ENCODE data around the gene PNKP.

PNKP gene

GRCh38 chr19:49833599-49833998 is 33.8 kb downstream of the PNKP start:
- no peak overlapping the region for H3K18ac ChIP-seq (ENCODE audit: low read depth in 1 of 2, low read length in 2 of 2)
- H3K4me2 ChIP-seq (ENCODE audit: low read length, poor library complexity, severe bottlenecking), result no peak overlapping the region
- no peak overlapping the region for H2BK15ac ChIP-seq (ENCODE audit: low read depth, poor library complexity, severe bottlenecking)
- no peak overlapping the region for H2BK12ac ChIP-seq (ENCODE audit: low read length in 2 of 2)
- peaks cover 33% of the 10 kb centered on the region for H3K4me1 ChIP-seq (ENCODE audit: control insufficient read depth, insufficient read depth, low read depth, low read length)
- H3K14ac ChIP-seq (ENCODE audit: low read length in 2 of 2), result no peak overlapping the region
- H3K23ac ChIP-seq (ENCODE audit: low read length in 2 of 2), result no peak overlapping the region
- WGBS, result 97% methylated on average over 7 of the region's 7 CpGs
- no peak overlapping the region for H2AK5ac ChIP-seq (ENCODE audit: low read length, severe bottlenecking)
- no peak overlapping the region for H4K8ac ChIP-seq (ENCODE audit: low read length)
- no peak overlapping the region for H2BK120ac ChIP-seq (ENCODE audit: low read depth, low read length)
- no peak overlapping the region for H3K27ac ChIP-seq (ENCODE audit: low read length, poor library complexity, severe bottlenecking)
- H3K9ac ChIP-seq (ENCODE audit: low read length), result no peak overlapping the region
- no peak overlapping the region for H2AFZ ChIP-seq (ENCODE audit: low read depth, low read length)
- H3K36me3 ChIP-seq (ENCODE audit: control insufficient read depth in 1 of 2, insufficient read depth in 2 of 2, low read depth in 1 of 2, low read length in 2 of 2), result peaks cover 94 to 95% of the 10 kb centered on the region in 2 experiments
- H3K79me1 ChIP-seq (replicated peaks; ENCODE audit: low read length, poor library complexity, severe bottlenecking), result peaks cover 57% of the 10 kb centered on the region
- H3K4ac ChIP-seq (ENCODE audit: low read depth in 1 of 2, low read length in 2 of 2), result no peak overlapping the region
- no peak overlapping the region for H3K4me3 ChIP-seq (ENCODE audit: insufficient read depth in 1 of 2, low read depth in 1 of 2, low read length in 2 of 2)
- no peak overlapping the region for H2BK5ac ChIP-seq (ENCODE audit: low read depth, low read length, poor library complexity, severe bottlenecking)
- DNase-seq, result no peak
- no peak overlapping the region for H4K91ac ChIP-seq (ENCODE audit: low read length)
- no peaks in the 10 kb centered on the region for H3K27me3 ChIP-seq (ENCODE audit: control insufficient read depth in 1 of 2, insufficient read depth in 1 of 2, low read length in 2 of 2)
- no peaks in the 10 kb centered on the region for H3K9me3 ChIP-seq (ENCODE audit: control insufficient read depth, low read length)

- Histone ChIP-seq H3K18ac (ENCODE audit: low read depth in 1 of 2, low read length in 2 of 2) (no peak overlapping the region), H2BK5ac (ENCODE audit: low read depth, low read length, poor library complexity, severe bottlenecking) (no peak overlapping the region), H2BK15ac (ENCODE audit: low read depth, poor library complexity, severe bottlenecking) (no peak overlapping the region), H3K4me3 (ENCODE audit: insufficient read depth in 1 of 2, low read depth in 1 of 2, low read length in 2 of 2) (no peak overlapping the region), H3K79me1 (replicated peaks; ENCODE audit: low read length, poor library complexity, severe bottlenecking) (peaks cover 62% of the 10 kb centered on the region), H3K14ac (ENCODE audit: low read length in 2 of 2) (no peak overlapping the region), H2AFZ (ENCODE audit: low read depth, low read length) (no peak overlapping the region), H2AK5ac (ENCODE audit: low read length, severe bottlenecking) (no peak overlapping the region), H2BK12ac (ENCODE audit: low read length in 2 of 2) (no peak overlapping the region), H3K27me3 (ENCODE audit: control insufficient read depth in 1 of 2, insufficient read depth in 1 of 2, low read length in 2 of 2) (no peaks in the 10 kb centered on the region), H3K4ac (ENCODE audit: low read depth in 1 of 2, low read length in 2 of 2) (no peak overlapping the region), H3K9me3 (ENCODE audit: control insufficient read depth, low read length) (no peaks in the 10 kb centered on the region), H3K4me2 (ENCODE audit: low read length, poor library complexity, severe bottlenecking) (no peak overlapping the region), H3K36me3 (ENCODE audit: control insufficient read depth in 1 of 2, insufficient read depth in 2 of 2, low read depth in 1 of 2, low read length in 2 of 2) (peaks cover 89 to 93% of the 10 kb centered on the region in 2 experiments), H3K4me1 (ENCODE audit: control insufficient read depth, insufficient read depth, low read depth, low read length) (peaks cover 35% of the 10 kb centered on the region), H3K23ac (ENCODE audit: low read length in 2 of 2) (no peak overlapping the region), H3K9ac (ENCODE audit: low read length) (no peak overlapping the region), H3K27ac (ENCODE audit: low read length, poor library complexity, severe bottlenecking) (no peak overlapping the region), H2BK120ac (ENCODE audit: low read depth, low read length) (no peak overlapping the region), H4K8ac (ENCODE audit: low read length) (no peak overlapping the region), H4K91ac (ENCODE audit: low read length) (no peak overlapping the region)
- 86% methylated on average over 6 of the region's 9 CpGs for WGBS
- DNase-seq, result no peak
These were observed 34.8 kb downstream of the PNKP start for GRCh38 chr19:49832556-49832955.

GRCh38 chr19:49831592-49831991 is 35.8 kb downstream of the PNKP start:
- H3K23ac ChIP-seq (ENCODE audit: low read length in 2 of 2), result no peak overlapping the region
- H4K91ac ChIP-seq (ENCODE audit: low read length), result no peak overlapping the region
- no peaks in the 10 kb centered on the region for H3K27me3 ChIP-seq (ENCODE audit: control insufficient read depth in 1 of 2, insufficient read depth in 1 of 2, low read length in 2 of 2)
- H3K18ac ChIP-seq (ENCODE audit: low read depth in 1 of 2, low read length in 2 of 2), result no peak overlapping the region
- H2BK5ac ChIP-seq (ENCODE audit: low read depth, low read length, poor library complexity, severe bottlenecking), result no peak overlapping the region
- H3K9ac ChIP-seq (ENCODE audit: low read length), result no peak overlapping the region
- no peak overlapping the region for H3K4me3 ChIP-seq (ENCODE audit: insufficient read depth in 1 of 2, low read depth in 1 of 2, low read length in 2 of 2)
- H3K4me1 ChIP-seq (ENCODE audit: control insufficient read depth, insufficient read depth, low read depth, low read length), result peaks cover 26% of the 10 kb centered on the region
- H4K8ac ChIP-seq (ENCODE audit: low read length), result no peak overlapping the region
- H3K79me1 ChIP-seq (replicated peaks; ENCODE audit: low read length, poor library complexity, severe bottlenecking), result peaks cover 71% of the 10 kb centered on the region
- H3K9me3 ChIP-seq (ENCODE audit: control insufficient read depth, low read length), result no peaks in the 10 kb centered on the region
- H3K14ac ChIP-seq (ENCODE audit: low read length in 2 of 2), result no peak overlapping the region
- peaks cover 87 to 95% of the 10 kb centered on the region in 2 experiments for H3K36me3 ChIP-seq (ENCODE audit: control insufficient read depth in 1 of 2, insufficient read depth in 2 of 2, low read depth in 1 of 2, low read length in 2 of 2)
- H3K4ac ChIP-seq (ENCODE audit: low read depth in 1 of 2, low read length in 2 of 2), result no peak overlapping the region
- H2BK12ac ChIP-seq (ENCODE audit: low read length in 2 of 2), result no peak overlapping the region
- no peak overlapping the region for H2AK5ac ChIP-seq (ENCODE audit: low read length, severe bottlenecking)
- no peak overlapping the region for H2AFZ ChIP-seq (ENCODE audit: low read depth, low read length)
- no peak overlapping the region for H3K27ac ChIP-seq (ENCODE audit: low read length, poor library complexity, severe bottlenecking)
- H3K4me2 ChIP-seq (ENCODE audit: low read length, poor library complexity, severe bottlenecking), result no peak overlapping the region
- DNase-seq, result no peak
- no peak overlapping the region for H2BK120ac ChIP-seq (ENCODE audit: low read depth, low read length)
- no peak overlapping the region for H2BK15ac ChIP-seq (ENCODE audit: low read depth, poor library complexity, severe bottlenecking)
- WGBS, result 88% methylated on average over 8 of the region's 8 CpGs

GRCh38 chr19:49830766-49831165 is 36.6 kb downstream of the PNKP start:
- Histone ChIP-seq H3K14ac (ENCODE audit: low read length in 2 of 2) (no peak overlapping the region), H3K9me3 (ENCODE audit: control insufficient read depth, low read length) (no peaks in the 10 kb centered on the region), H3K79me1 (replicated peaks; ENCODE audit: low read length, poor library complexity, severe bottlenecking) (peaks cover 69% of the 10 kb centered on the region), H4K8ac (ENCODE audit: low read length) (no peak overlapping the region), H3K4ac (ENCODE audit: low read depth in 1 of 2, low read length in 2 of 2) (no peak overlapping the region), H3K23ac (ENCODE audit: low read length in 2 of 2) (no peak overlapping the region), H2BK12ac (ENCODE audit: low read length in 2 of 2) (no peak overlapping the region), H3K4me3 (ENCODE audit: insufficient read depth in 1 of 2, low read depth in 1 of 2, low read length in 2 of 2) (no peak overlapping the region), H3K9ac (ENCODE audit: low read length) (no peak overlapping the region), H3K4me2 (ENCODE audit: low read length, poor library complexity, severe bottlenecking) (no peak overlapping the region), H3K27ac (ENCODE audit: low read length, poor library complexity, severe bottlenecking) (no peak overlapping the region), H2BK15ac (ENCODE audit: low read depth, poor library complexity, severe bottlenecking) (no peak overlapping the region), H4K91ac (ENCODE audit: low read length) (no peak overlapping the region), H3K18ac (ENCODE audit: low read depth in 1 of 2, low read length in 2 of 2) (no peak overlapping the region), H2AFZ (ENCODE audit: low read depth, low read length) (no peak overlapping the region), H3K27me3 (ENCODE audit: control insufficient read depth in 1 of 2, insufficient read depth in 1 of 2, low read length in 2 of 2) (no peaks in the 10 kb centered on the region), H3K4me1 (ENCODE audit: control insufficient read depth, insufficient read depth, low read depth, low read length) (peaks cover 24% of the 10 kb centered on the region), H2BK120ac (ENCODE audit: low read depth, low read length) (no peak overlapping the region), H3K36me3 (ENCODE audit: control insufficient read depth in 1 of 2, insufficient read depth in 2 of 2, low read depth in 1 of 2, low read length in 2 of 2) (peaks cover 79 to 92% of the 10 kb centered on the region in 2 experiments), H2AK5ac (ENCODE audit: low read length, severe bottlenecking) (no peak overlapping the region), H2BK5ac (ENCODE audit: low read depth, low read length, poor library complexity, severe bottlenecking) (no peak overlapping the region)
- WGBS, result 91% methylated on average over 9 of the region's 12 CpGs
- DNase-seq, result no peak

Measured in mesenchymal stem cell (in vitro differentiated cells and primary cell).